HT1080 (cell line): ENCODE measurements around the gene ABCF3. TPM values are rescaled to one million over a fixed set of nuclear protein-coding genes. Genes with fewer than 3 reads are reported as not detected.
A peak's percentile ranks its signal among the peaks of the same experiment; 100 is the strongest.

Experiments
- DNase-seq: peaks from one replicate; pipeline ENCODE4 v3.0.0-alpha.2; 2015; ENCODE audit warnings: low read depth
- total RNA-seq: library from RNA; depleted of rRNA; stranded (reverse); fragments of >200 nt; shearing (Covaris generic); gene quantifications from 2 replicates; pipeline ENCODE4 v1.2.3, GENCODE V29; 2014

ABCF3 gene
- total RNA-seq, 1 experiment from 2014 or later: 72.9 TPM

- no peak for DNase-seq
Observed at GRCh38 chr3:184184546-184185230, 1.3 kb upstream of the ABCF3 start.

DNA sequence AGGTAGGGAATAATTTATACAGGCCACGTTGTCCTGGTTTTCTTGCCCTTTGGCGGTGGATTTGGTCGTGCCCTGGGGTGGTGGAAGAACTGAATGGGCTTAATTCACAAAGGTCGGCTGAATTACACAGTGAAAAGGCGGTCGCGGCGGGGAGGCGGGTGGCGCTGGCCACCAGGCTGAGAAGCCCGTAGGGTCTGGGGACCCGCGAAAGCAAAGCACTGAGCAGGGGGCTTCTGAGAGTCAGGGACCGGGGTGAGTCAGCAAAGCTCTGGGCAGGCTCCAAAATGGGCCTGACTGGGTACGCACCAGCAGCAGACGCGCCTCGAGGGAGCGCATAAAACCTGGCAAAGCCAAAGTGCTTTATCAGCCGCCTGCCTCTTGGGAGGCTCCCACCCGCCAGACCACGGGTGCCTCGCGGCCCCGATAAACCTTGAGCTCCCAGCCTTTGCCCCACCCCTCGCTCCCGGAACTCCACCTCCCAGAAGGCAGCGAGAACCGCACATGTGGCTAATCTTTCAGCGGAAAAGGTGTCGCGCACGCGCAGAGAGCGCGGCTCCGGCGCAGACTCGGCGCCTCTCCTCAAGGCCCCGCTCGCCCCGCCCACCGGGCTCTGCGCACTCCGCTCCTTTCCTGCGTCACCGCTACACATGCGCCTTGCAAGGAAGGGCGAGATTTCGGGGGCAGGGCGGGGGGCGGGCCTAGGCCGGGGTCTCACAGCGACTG, 377 bp upstream of the ABCF3 start:
- peak; percentile 100 for DNase-seq

DNA sequence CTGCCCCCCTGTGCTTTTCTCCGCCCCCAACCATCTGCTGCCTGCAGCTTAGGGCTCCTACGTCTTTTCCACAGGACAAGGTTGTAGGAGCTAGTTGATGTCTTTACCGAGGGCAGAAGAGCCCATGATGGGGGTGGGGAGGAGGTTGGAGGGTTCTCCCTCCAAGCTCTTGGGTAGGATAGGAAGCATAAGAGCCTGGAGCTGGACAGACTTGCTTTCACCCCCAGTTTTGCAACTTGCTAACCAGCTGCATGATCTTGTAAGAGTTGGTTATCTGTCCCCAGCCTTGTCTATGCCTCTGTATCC, 856 bp downstream of the ABCF3 start:
- DNase-seq: no peak

- no peak for DNase-seq
Observed at GRCh38 chr3:184188080-184188479, 2.1 kb downstream of the ABCF3 start.

GRCh38 chr3:184189421-184189820, 3.4 kb downstream of the ABCF3 start:
- no peak for DNase-seq

GRCh38 chr3:184192889-184193288, 6.9 kb downstream of the ABCF3 start:
- no peak for DNase-seq

- DNase-seq: no peak
Observed at GRCh38 chr3:184193991-184194539, 8.1 kb downstream of the ABCF3 start.

- DNase-seq: no peak
Observed at GRCh38 chr3:184196536-184196935, 10.5 kb downstream of the ABCF3 start.

DNA sequence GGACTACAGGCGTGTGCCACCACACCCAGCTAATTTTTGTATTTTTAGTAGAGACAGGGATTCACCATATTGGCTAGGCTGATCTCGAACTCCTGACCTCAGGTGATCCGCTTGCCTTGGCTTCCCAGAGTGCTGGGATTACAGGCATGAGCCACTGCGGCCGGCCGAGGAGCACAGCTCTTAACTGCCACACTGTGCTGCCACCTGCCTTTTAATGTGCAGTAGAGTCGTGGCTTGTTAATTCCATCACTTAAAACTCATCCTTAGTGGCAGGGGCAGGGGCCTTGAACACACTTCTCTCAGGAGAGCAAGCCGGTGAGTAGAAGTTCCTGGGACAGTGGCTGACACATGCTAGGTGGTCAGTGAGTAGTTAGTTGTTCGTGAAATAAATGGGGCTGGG, 12.5 kb downstream of the ABCF3 start:
- no peak for DNase-seq

DNA sequence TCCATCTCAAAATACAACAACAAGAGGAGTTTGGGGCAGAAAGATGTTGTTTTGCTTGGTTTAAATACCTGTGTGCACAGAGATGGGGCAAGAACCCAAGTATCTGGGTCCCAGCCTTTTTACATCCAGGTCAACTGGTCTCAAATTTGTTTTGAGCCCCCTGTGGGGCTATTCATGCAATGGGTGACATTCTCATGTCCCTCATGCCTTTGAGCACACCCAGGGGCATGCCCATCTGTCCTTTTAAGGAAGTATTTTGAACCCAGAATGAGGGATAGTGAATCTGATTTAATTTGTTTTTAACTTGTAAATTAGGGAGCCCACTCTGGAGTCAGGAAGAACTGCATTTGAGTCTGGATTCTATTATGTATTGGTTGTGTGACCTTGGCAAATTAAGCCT, 14.8 kb downstream of the ABCF3 start:
- no peak for DNase-seq

DNA sequence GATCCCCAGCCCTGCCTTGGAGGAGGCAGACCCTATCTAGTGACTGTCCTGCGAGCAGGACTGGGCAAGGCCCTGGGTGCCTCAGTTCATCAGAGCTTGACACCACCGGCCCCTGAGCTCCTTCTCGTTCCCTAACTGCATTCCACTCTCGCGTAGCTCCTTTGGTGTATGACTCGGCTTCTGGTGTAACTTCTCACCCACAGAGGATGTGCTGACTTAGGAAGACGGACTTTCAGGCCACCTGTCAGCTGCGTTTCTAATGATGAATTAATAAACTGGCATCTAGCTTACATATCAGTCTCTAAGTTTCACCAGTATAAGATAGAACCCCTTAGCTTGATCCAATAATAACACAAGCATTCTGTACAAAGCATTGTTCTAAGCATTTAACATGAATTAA, 17.5 kb downstream of the ABCF3 start:
- DNase-seq: no peak

DNA sequence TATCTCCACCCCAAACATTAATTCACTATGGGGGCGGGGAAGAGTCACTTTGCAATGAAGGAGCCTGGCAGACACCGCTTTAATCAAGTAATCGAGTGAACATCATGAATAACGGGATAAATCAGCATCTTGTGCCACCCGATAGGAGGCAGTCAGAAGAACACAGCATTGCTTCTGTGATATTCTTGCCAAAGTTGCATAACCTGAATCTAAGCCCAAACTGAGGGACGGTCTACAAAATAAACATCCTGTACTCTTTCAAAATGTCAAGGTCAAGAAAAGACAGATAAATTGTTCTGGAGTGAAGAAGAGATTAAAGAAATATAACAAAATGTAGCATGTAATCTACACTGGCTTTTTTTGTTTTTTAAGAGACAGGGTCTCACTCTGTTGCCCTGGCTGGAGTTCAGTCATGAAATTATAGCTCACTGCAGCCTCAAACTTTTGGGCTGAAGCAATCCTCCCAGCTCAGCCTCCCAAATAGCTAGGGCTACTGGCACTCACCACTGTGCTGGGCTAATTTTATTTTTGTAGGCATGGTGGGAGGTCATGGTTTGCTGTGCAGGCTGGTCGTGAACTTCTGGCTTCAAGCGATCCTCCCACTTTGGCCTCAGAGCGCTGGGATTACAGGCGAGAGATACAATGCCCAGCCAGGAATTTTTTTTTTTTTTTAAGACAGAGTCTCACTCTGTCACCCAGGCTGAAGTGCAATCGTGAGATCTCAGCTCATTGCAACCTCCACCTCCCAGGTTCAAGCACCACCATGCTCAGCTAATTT, 23.3 kb downstream of the ABCF3 start:
- DNase-seq: no peak

DNA sequence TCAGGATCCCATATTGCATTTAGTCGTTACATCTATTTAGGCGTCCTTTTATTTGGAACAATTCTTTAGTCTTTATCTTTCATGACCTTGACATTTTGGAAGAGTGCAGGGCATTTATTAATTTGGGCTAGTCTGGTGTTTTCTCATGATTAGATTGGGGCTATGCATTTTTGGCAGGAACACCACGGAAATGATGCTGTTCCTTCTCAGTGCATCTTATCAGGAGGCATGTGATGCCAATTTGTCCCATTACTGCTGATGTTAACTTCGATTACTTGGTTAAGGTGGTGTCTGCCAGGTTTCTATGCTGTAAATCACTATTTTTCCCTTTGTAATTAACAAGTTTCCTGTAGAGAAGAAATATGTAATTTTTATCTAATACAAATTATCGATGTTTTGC, 25.3 kb downstream of the ABCF3 start:
- no peak for DNase-seq

DNA sequence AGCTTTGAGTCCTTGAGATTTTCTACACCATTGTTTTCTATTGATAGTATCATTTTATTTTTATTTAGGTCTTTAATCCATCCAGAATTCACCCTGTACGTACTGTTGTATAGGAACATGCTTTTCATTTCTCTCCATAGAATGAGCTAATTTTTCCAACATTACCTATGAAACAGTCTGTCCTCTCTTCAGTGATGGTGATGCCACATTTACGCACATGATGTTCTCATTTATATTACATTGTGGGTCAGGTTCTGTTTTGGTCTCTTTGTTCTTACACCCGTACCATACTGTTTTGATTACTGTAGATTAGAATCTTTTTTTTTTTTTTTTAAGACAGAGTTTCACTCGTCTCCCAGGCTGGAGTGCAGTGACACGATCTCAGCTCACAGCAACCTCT, 25.7 kb downstream of the ABCF3 start:
- DNase-seq: no peak

DNA sequence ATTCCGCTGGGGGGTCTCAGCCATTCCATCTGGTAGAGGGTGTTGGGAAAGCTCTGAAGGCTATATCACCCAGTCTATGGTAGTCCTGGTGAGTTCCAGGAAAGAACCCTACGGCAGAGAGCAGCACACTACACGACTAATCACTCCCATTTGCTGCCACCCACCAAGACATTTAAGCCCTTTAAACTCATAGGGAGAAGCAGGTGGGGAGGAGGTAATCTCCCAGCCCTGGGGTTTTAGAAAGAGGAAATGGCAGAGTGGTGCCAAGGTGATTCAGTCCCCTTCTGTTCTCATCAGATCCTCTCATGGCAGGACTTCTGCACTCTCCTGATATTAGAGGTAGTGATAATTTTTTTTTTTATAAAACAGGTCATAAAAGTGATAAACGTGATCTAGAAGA, 32.8 kb downstream of the ABCF3 start:
- no peak for DNase-seq

- DNase-seq: no peak
Observed at GRCh38 chr3:184222521-184222920, 36.5 kb downstream of the ABCF3 start.

DNA sequence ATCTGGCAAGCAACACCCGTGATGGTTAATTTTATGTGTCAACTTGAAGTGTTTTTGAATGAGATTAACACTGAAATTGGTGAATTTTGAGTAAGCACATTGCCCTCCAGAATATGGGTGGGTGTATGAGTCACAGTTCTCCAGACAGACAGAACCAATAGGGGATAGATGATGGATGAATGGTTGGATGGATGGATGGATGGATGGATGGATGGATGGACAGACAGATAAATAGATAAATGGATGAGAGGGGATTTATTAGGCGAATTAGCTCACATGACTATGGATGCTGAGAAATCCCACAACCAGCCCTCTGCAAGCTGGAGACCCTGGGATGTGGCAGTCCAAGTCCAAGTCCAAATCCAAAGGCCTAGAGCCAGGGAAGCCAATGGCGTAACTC, 37.9 kb downstream of the ABCF3 start:
- DNase-seq: no peak

- no peak for DNase-seq
Observed at GRCh38 chr3:184227481-184227935, 41.5 kb downstream of the ABCF3 start.

GRCh38 chr3:184228376-184229137, 42.6 kb downstream of the ABCF3 start:
- DNase-seq: no peak

DNA sequence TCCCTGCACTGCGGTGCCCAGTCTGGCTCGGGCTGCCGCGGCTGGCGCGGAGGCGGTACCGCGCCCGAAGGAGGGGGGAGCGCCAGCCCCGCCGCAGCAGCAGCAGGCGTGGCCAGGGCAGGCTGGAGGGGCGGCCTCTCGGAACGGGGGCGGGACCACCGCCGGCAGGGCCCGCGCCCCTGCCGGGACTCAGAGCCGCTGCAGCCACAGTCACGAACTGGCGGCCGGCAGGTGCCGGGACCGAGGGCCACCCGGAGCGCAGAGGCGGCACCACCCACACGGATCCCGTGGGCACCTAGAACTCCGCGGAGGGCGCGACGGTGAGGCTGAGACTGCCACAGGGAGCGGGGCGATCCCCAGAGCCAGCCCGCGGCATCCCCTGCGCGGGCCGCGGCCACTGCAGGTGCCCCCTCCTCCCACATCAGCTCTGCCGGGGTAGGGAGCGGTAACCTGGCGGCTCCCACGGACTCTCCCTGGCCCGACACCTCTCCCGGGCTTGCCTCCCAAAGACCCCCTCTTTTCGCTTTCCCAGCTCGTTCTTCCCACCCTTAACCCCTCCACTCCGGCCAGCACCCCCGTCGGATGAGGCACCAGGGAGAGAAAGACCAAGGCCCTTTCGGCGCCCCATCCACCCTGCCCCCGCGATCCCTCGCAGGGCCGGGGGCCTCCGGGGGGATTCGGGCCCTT, 43.5 kb downstream of the ABCF3 start, which contains the start of gene VWA5B2:
TSS of gene VWA5B2 (plus strand) at position 192 of the 687 bp plus-strand sequence. CDS start 944 bp downstream, outside the sequence.
- DNase-seq: peak; percentile 74
